Measurements from ENCODE around the gene NRIP2.
"Not testable (repeated sequence)": the region's sequence is repeated elsewhere in the genome, so short reads cannot be mapped to it uniquely, and the experiment has no call there.

- not testable (repeated sequence) for TF ChIP-seq EZH2 (IDR thresholded peaks at IDR 0.05; ENCODE audit: borderline replicate concordance, low read length)
- TF ChIP-seq, protein P1, sequence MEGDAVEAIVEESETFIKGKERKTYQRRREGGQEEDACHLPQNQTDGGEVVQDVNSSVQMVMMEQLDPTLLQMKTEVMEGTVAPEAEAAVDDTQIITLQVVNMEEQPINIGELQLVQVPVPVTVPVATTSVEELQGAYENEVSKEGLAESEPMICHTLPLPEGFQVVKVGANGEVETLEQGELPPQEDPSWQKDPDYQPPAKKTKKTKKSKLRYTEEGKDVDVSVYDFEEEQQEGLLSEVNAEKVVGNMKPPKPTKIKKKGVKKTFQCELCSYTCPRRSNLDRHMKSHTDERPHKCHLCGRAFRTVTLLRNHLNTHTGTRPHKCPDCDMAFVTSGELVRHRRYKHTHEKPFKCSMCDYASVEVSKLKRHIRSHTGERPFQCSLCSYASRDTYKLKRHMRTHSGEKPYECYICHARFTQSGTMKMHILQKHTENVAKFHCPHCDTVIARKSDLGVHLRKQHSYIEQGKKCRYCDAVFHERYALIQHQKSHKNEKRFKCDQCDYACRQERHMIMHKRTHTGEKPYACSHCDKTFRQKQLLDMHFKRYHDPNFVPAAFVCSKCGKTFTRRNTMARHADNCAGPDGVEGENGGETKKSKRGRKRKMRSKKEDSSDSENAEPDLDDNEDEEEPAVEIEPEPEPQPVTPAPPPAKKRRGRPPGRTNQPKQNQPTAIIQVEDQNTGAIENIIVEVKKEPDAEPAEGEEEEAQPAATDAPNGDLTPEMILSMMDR (IDR thresholded peaks at IDR 0.05; ENCODE audit: low read length), result not testable (repeated sequence)
Measured at GRCh38 chr12:2863402-2863801, 28.6 kb upstream of the NRIP2 start.

Measured in OCI-LY1 (cell line).